Natural killer cell treated with Interleukin-12 subunit alpha and Interleukin-12 subunit beta and Interleukin-15 and Interleukin-18, amount 100 ng/mL, for 72 hours (primary cell): ENCODE measurements around the gene C4B. TPM values are rescaled to one million over a fixed set of nuclear protein-coding genes. Genes with fewer than 3 reads are reported as not detected.
"Not testable (repeated sequence)": the region's sequence is repeated elsewhere in the genome, so short reads cannot be mapped to it uniquely, and the experiment has no call there.

Source experiments
- ATAC-seq, 2 donors: fragments of 150-1000 bp; cut with Tn5 transposase in 1 of 2; sonication (Bioruptor Pico), chemical (Tn5 transposase) in 1 of 2; 2 replicates each; pipeline ENCODE4 v1.10.0; 2021
- DNase-seq: peaks from one replicate; pipeline ENCODE4 v3.0.0; 2022; ENCODE audit warnings: low spot score
- H3K27ac Mint-ChIP-seq, 2 donors: 1 replicate in 1 of 2; 2 replicates in 1 of 2; pipeline ENCODE4 v1.8.0; 2022; ENCODE audit warnings: mixed read lengths in 2 of 2, mild to moderate bottlenecking in 1 of 2, moderate library complexity in 1 of 2
- H3K27me3 Mint-ChIP-seq, 2 donors: 1 replicate in 1 of 2; 2 replicates in 1 of 2; pipeline ENCODE4 v1.8.0; 2022; ENCODE audit warnings: mixed read lengths in 2 of 2
- H3K36me3 Mint-ChIP-seq: one replicate; pipeline ENCODE4 v1.8.0; 2022; ENCODE audit warnings: mixed read lengths
- H3K4me1 Mint-ChIP-seq, 2 donors: 1 replicate in 1 of 2; 2 replicates in 1 of 2; pipeline ENCODE4 v1.8.0; 2022; ENCODE audit warnings: low read depth in 2 of 2, mixed read lengths in 2 of 2, mild to moderate bottlenecking in 1 of 2
- H3K4me3 Mint-ChIP-seq: one replicate; pipeline ENCODE4 v1.8.0; 2022; ENCODE audit warnings: mixed read lengths
- H3K9me3 Mint-ChIP-seq: 2 replicates; pipeline ENCODE4 v1.8.0; 2022; ENCODE audit warnings: mixed read lengths
- total RNA-seq, 2 donors: library from RNA; stranded (reverse); gene quantifications; one replicate each; pipeline ENCODE4 v1.2.3, GENCODE V29; 2022

Gene C4B
- total RNA-seq, 2 donors from 2014 or later, result 3.4 to 5.0 TPM

DNA sequence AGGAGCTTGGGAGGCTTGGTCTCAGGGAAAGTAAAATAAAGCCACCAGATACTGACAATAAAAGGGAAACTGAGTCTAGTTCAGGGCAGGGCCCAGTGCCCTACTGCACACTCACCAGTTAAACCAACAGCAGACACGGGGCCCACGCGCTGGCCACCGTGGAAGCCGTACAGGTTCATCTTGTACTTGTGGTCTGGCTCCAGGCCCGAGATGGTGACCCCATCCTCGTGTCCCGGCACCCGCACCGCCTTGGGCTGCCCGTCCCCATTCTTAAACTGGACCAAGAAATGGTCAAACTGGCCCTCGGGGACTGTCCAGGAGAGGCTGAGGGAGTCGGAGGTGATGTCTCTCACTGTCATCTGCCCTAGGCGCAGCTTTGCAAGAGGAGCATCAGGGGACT lies 50.1 kb downstream of the C4B start:
- no peaks in the 10 kb centered on the region for H3K36me3 Mint-ChIP-seq
- no peak overlapping the region for H3K4me3 Mint-ChIP-seq
- H3K27ac Mint-ChIP-seq, result no peak overlapping the region
- no peaks in the 10 kb centered on the region for H3K9me3 Mint-ChIP-seq
- ATAC-seq, result no peak
- no peak for DNase-seq
- H3K27me3 Mint-ChIP-seq, result no peaks in the 10 kb centered on the region
- no peaks in the 10 kb centered on the region for H3K4me1 Mint-ChIP-seq

DNA sequence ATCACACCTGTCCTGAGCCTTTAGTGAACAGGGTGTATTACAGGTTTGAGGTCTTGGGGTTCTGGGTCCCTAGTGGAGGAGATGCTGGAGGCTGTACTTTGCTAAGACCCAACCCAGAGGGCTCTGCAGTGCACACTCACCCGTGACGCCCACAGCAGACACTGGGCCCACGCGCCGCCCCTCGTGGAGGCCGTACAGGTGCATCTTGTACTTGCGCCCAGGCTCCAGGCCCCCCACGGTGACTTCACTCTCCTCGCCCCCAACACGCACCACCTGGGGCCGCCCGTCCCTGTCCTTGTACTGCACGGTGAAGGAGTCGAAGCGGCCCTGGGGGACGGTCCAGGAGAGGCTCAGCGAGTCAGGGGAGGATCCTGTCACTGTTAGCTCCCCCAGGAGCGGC lies 52.9 kb downstream of the C4B start:
- not testable (repeated sequence) for H3K9me3 Mint-ChIP-seq, DNase-seq, ATAC-seq, H3K4me3 Mint-ChIP-seq, H3K27ac Mint-ChIP-seq, H3K27me3 Mint-ChIP-seq, H3K4me1 Mint-ChIP-seq, H3K36me3 Mint-ChIP-seq

DNA sequence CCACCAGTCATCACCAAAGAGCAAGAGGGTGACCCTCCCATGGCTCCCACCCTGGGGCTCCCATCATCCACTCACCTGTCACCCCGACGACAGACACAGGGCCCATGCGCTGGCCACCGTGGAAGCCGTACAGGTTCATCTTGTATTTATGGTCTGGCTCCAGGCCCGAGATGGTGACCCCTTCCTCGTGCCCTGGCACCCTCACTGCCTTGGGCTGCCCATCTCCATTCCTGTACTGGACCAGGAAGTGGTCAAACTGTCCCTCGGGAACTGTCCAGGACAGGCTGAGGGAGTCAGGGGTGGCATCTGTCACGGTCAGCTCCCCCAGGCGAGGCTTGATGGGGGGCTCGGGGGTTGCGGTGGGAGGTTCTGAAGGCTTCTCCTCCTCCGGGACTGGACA lies 53.7 kb downstream of the C4B start:
- DNase-seq, H3K36me3 Mint-ChIP-seq, H3K27ac Mint-ChIP-seq, H3K4me1 Mint-ChIP-seq, H3K4me3 Mint-ChIP-seq, H3K9me3 Mint-ChIP-seq, ATAC-seq, H3K27me3 Mint-ChIP-seq: not testable (repeated sequence)

DNA sequence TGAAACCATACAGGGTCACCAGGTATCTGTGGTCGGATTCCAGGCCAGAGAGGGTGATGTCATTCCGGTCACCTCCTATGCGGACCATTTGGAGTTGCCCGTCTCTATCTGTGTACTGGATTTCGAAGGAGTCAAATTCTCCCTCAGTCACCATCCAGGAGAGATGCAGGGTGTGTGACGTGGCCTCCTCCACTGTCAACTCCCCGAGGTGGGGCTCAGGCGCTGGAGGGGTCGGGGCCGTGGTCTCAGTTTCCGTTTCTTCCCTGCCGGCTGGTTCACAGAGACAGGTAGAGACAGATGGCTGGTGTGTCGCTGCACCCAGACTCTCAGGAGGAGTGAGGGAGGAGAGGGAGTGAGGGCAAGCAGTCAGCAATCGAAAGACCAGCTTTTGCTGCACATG lies 54.3 kb downstream of the C4B start:
- DNase-seq (no peak), ATAC-seq (no peak)
- Mint-ChIP-seq H3K27ac (no peak overlapping the region), H3K27me3 (peaks cover 0 to 3% of the 10 kb centered on the region in 2 donors), H3K4me1 (no peaks in the 10 kb centered on the region), H3K36me3 (no peaks in the 10 kb centered on the region), H3K4me3 (no peak overlapping the region), H3K9me3 (no peaks in the 10 kb centered on the region)

DNA sequence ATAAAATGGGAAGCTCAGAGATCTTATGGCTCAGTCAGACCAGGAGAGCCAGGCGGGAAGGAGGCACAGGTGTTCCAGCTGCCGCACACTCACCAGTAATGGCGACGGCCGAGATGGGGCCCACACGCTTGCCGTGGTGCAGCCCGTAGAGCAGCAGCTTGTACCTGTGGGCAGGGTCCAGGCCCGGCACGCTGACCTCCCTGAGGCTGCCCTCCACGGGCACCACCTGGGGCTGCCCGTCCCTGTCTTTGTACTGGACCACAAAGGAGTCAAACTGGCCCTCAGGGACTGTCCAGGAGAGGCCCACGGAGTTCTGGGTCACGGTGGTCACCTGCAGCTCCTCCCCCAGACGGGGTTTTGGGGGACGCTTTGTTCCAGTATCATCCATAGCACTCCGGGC lies 54.9 kb downstream of the C4B start:
- Mint-ChIP-seq H3K27ac (no peak overlapping the region), H3K4me1 (no peaks in the 10 kb centered on the region), H3K9me3 (no peaks in the 10 kb centered on the region), H3K4me3 (no peak overlapping the region), H3K36me3 (no peaks in the 10 kb centered on the region), H3K27me3 (peaks cover 0 to 3% of the 10 kb centered on the region in 2 donors)
- no peak for ATAC-seq
- DNase-seq, result no peak

DNA sequence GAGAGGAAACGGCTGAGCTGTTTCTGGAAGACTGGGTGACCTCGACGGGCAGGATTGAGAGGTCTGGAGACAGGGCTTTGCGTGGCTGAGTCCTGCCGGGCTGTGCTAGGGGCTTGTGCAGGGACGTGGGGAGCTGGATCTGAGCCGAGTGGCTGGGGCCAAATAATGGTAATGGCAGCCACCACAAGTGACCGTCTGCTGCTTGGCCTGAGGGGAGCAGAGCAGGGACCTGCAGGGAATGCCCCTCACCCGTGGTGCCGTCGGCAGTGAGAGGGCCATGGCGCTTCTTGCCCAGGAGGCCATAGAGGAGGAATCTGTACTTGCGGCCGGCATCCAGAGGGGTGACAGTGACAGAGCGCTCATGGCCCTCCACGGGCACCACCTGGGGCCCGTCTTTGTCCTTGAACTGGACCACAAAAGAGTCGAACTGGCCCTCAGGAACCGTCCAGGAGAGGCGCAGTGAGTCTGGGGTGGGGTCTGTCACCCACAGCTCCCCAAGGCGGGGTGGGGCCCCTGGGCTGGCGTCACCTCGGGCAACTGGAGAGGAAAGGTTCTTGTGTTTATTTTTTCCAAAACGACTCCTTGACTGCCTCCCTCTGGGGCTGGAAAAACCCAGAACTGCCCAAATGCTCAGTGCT lies 55.4 kb downstream of the C4B start:
- H3K4me1 Mint-ChIP-seq, result no peaks in the 10 kb centered on the region
- no peak overlapping the region for H3K4me3 Mint-ChIP-seq
- peaks cover 3% of the 10 kb centered on the region in 2 donors for H3K27me3 Mint-ChIP-seq
- DNase-seq (no peak), ATAC-seq (no peak)
- no peaks in the 10 kb centered on the region for H3K36me3 Mint-ChIP-seq
- H3K9me3 Mint-ChIP-seq, result no peaks in the 10 kb centered on the region
- no peak overlapping the region for H3K27ac Mint-ChIP-seq

DNA sequence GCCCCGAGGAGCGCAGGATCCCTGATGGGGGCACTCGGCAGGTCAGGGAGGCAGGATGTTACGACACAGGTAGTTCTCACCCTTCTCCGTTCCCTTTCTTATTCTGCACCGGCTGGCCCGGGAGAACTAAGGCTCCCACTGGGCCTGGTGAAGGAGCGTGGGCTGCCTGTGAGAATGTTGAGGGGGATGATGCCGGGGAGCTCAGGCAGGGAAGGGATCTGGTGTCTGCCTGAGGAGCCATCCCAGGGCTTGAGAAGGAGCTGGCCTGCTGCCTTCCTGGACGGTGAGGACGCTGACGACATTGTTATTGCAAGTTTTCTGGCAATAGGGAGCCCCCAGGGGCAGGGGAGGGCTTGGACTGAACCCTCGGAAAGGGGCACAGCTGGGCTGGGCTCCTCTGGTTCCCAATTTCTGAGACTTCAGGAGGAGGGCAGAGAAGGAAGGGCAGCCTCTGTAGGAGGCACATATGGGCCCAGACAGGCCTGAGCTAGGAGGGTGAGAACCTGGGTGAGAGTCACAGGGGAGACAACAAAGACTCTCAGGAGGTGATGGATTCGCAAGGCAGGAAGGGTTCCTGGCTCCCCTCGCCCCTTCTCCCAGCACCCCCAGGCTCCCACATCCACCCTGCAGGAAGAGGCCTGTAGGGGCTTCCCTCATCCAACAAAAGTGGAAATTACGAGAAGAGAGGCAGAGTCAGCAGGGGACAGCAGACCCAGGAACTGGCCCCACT lies 56.4 kb downstream of the C4B start:
- H3K36me3 Mint-ChIP-seq, result no peaks in the 10 kb centered on the region
- ATAC-seq, result no peak
- no peak overlapping the region for H3K4me3 Mint-ChIP-seq
- DNase-seq, result no peak
- no peak overlapping the region for H3K27ac Mint-ChIP-seq
- peaks cover 7 to 8% of the 10 kb centered on the region in 2 donors for H3K27me3 Mint-ChIP-seq
- H3K9me3 Mint-ChIP-seq, result no peaks in the 10 kb centered on the region
- H3K4me1 Mint-ChIP-seq, result no peaks in the 10 kb centered on the region

DNA sequence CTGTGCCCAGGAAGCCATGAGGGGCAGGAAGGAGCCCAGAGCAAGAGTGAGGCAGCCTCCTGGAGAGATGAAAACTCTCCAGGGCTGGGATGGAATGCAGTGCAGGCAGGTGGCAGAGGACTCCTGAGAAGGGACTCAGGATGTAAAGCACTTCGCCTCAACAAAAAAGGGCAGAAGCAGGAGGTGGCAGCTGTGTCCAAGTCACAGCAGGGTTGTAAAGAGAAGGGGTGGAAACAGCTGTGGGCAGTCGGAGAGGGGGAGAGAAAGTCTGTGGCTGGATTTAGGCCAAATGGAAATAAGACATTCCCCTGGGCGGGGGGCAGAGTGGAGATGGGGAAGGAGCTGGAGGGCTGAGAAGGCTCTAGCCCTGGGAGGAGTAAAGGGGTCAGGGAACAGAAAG lies 58.5 kb downstream of the C4B start:
- no peak overlapping the region for H3K4me3 Mint-ChIP-seq
- no peaks in the 10 kb centered on the region for H3K9me3 Mint-ChIP-seq
- no peaks in the 10 kb centered on the region for H3K36me3 Mint-ChIP-seq
- no peaks in the 10 kb centered on the region for H3K4me1 Mint-ChIP-seq
- H3K27me3 Mint-ChIP-seq, result peaks cover 7 to 8% of the 10 kb centered on the region in 2 donors
- ATAC-seq (no peak), DNase-seq (no peak)
- H3K27ac Mint-ChIP-seq, result no peak overlapping the region

DNA sequence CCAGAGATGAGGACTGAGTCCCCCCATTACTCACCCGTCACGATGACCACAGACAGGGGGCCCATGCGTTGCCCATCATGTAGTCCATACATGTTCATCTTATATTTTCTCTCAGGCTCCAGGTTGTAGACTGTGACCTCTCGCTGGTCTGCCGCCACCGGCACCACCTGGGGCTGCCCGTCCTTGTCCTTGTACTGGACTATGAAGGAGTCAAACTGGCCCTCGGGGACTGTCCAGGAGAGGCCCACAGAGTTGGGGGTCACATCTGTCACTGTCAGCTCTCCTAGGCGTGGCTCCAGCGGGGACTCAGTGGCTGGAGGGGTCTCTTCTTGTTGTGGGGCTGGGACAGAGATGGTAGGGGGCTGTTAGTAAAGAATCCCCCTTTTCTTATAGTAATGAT lies 59.0 kb downstream of the C4B start:
- no peak overlapping the region for H3K27ac Mint-ChIP-seq
- ATAC-seq, result no peak
- no peak overlapping the region for H3K4me3 Mint-ChIP-seq
- no peaks in the 10 kb centered on the region for H3K4me1 Mint-ChIP-seq
- DNase-seq, result no peak
- peaks cover 7 to 8% of the 10 kb centered on the region in 2 donors for H3K27me3 Mint-ChIP-seq
- H3K36me3 Mint-ChIP-seq, result no peaks in the 10 kb centered on the region
- H3K9me3 Mint-ChIP-seq, result no peaks in the 10 kb centered on the region

DNA sequence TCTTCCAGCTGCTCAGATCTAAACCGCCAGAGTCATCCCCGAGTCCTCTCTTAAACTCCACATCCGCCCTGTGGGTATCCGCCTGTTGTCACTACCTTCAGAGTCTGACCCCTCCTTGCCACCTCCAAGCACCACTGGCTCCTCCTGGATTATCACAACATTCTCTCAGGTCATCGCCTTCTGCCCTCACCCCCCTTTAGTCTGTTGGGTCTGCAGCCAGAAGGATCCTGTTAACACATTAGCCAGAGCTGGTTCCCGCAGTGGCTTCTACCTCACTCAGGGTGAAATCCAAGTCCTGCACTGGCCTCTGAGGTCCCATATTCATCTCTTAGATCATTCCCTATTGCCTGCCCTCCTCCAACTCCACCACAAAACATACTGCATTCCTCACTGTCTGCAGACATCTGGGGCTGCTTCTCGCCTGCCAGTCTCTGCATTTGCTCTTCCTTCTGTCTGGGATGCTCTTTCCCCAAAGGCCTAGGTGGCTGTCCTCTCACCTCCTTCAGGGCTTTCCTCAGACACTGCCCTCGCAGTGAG lies 60.5 kb downstream of the C4B start:
- no peaks in the 10 kb centered on the region for H3K4me1 Mint-ChIP-seq
- no peaks in the 10 kb centered on the region for H3K9me3 Mint-ChIP-seq
- no peak for ATAC-seq

DNA sequence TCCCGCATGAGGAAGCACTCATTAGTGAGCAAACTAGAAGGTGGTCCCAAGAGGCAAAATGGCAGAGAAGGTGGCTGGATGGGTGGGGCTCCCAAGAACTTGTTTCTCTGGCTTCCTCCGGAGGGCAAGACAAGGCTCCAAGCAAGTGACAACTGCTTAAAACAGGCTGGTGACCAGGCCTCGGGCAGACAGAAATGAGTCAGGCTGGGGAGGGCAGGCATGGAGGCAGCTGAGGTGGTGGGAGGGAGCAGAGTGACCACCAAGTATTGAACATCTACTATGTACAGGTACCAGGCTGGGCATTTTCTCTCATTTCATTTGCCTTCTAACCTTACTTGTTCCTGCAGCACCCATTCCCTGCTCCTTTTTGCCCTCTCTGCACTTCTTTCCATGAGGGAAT lies 61.2 kb downstream of the C4B start:
- Mint-ChIP-seq H3K4me1 (no peaks in the 10 kb centered on the region), H3K9me3 (no peaks in the 10 kb centered on the region), H3K36me3 (no peaks in the 10 kb centered on the region), H3K4me3 (no peak overlapping the region), H3K27me3 (peaks cover 6 to 8% of the 10 kb centered on the region in 2 donors), H3K27ac (no peak overlapping the region)
- no peak for ATAC-seq
- no peak for DNase-seq

More for the DNA sequence above, 60.5 kb downstream of the C4B start:
- H3K27me3 Mint-ChIP-seq, result peaks cover 7 to 8% of the 10 kb centered on the region in 2 donors
- no peak overlapping the region for H3K4me3 Mint-ChIP-seq
- no peak overlapping the region for H3K27ac Mint-ChIP-seq
- DNase-seq, result no peak
- H3K36me3 Mint-ChIP-seq, result no peaks in the 10 kb centered on the region

DNA sequence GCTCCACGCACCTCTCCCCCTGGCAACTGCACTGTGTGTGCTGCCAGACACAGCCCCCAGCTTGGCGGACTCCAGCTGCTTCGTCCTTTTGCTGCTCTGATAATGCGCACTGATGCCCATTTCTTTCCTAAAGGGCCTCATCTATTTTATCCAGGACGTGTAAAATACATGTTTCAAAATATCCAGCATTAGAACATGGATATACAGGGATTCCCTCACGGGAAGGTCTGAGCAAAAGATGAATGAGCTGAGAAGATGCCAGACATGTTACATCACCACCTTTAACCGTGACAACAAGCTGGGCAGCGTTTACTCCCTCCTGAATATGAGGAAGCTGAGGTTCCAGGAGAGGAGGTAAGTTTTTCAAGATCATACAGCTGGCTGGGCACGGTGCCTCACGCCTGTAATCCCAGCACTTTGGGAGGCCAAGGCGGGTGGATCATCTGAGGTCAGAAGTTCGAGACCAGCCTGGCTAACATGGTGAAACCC lies 61.8 kb downstream of the C4B start:
- H3K4me3 Mint-ChIP-seq, result no peak overlapping the region

DNA sequence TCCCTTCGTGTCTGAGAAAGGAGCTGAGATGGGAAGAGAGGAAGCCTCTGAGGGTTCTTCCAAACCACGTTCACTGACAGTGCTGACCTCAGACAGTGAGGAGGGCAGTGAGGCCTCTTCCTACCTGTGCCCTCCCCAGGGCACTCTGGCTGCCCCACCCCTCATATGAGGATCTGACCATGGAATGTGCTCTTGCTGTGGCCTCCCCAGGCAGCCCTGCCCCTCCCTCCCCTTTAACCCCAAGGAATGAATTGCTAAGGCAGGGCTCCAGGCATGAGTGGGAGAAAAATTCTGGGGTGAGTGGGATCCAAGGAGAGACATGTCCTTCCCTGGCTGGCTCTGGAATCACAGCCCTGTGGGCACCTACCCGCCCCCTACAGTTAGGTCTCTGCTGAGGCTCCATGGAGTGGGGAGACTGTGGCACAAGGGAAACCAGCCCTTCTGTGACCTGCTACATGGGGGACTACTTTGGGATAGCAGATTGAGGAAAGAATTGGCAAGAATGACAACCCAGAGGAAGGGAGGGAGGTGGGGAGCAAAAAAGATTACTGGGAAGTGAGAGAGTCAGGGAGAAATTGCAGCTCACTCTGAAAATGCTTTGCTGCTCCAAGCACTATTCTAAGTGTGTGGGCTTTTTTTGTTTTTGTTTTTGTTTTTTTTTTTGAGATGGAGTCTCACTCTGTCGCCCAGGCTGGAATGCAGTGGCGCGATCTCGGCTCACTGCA lies 65.1 kb downstream of the C4B start:
- Mint-ChIP-seq H3K4me3 (no peak overlapping the region), H3K27ac (no peak overlapping the region), H3K4me1 (no peaks in the 10 kb centered on the region), H3K9me3 (no peaks in the 10 kb centered on the region), H3K36me3 (no peaks in the 10 kb centered on the region), H3K27me3 (peaks cover 17 to 19% of the 10 kb centered on the region in 2 donors)
- ATAC-seq (no peak), DNase-seq (no peak)

More for the DNA sequence above, 61.8 kb downstream of the C4B start:
- no peaks in the 10 kb centered on the region for H3K9me3 Mint-ChIP-seq
- ATAC-seq (no peak), DNase-seq (no peak)
- no peak overlapping the region for H3K27ac Mint-ChIP-seq
- H3K4me1 Mint-ChIP-seq, result no peaks in the 10 kb centered on the region
- H3K36me3 Mint-ChIP-seq, result no peaks in the 10 kb centered on the region
- H3K27me3 Mint-ChIP-seq, result peaks cover 8% of the 10 kb centered on the region in 2 donors
